Endothelial cell of umbilical vein (primary cell): ENCODE data around the gene PTTG1IP2.

Experiments
- CTCF ChIP-seq, 2 donors: IDR thresholded peaks; 1 replicate in 1 of 2; 2 replicates in 1 of 2; pipeline ENCODE4 v1.5.1; 2011; ENCODE audit warnings: low read length in 2 of 2, mild to moderate bottlenecking in 2 of 2, moderate library complexity in 2 of 2, control low read depth in 1 of 2, inconsistent platforms in 1 of 2, low read depth in 1 of 2; ENCODE audit not compliant: insufficient read depth in 1 of 2; ENCODE audit errors: extremely low read depth in 1 of 2
- EZH2 ChIP-seq: IDR thresholded peaks from 2 replicates; pipeline ENCODE4 v1.6.1; 2012; ENCODE audit warnings: borderline replicate concordance, low read depth, mild to moderate bottlenecking, moderate library complexity, low read length, inconsistent platforms; ENCODE audit not compliant: severe bottlenecking
- POLR2A ChIP-seq: IDR thresholded peaks from 2 replicates; pipeline ENCODE4 v1.6.1; 2012; ENCODE audit warnings: low read depth, mild to moderate bottlenecking, control low read depth, low read length

GRCh38 chr7:90424720-90425119 is 44.7 kb upstream of the PTTG1IP2 start:
- no peak for TF ChIP-seq CTCF (IDR thresholded peaks at IDR 0.05; ENCODE audit: extremely low read depth in 1 of 2, insufficient read depth in 1 of 2, low read depth in 1 of 2, low read length in 2 of 2)
- TF ChIP-seq POLR2A = no peak
- no peak for TF ChIP-seq EZH2
